Psoas muscle (tissue), 8 donors: Measurements from ENCODE around the gene LINC01488. TPM values are rescaled to one million over a fixed set of nuclear protein-coding genes. Genes with fewer than 3 reads are reported as not detected.
A peak's percentile ranks its signal among the peaks of the same experiment; 100 is the strongest.

Source experiments
- ATAC-seq, 4 donors: fragments of 200-7000 bp; cut with Tn5 transposase; one replicate each; pipeline ENCODE4 v1.9.1; 2020; ENCODE audit warnings: moderate library complexity in 3 of 4, mild to moderate bottlenecking in 2 of 4
- DNase-seq, 2 donors: peaks; one replicate each; pipeline ENCODE4 v3.0.0-alpha.2; 2020
- H3K27ac ChIP-seq: fragments of 200-600 bp; one replicate; pipeline ENCODE4 v1.8.0; 2022
- H3K27me3 ChIP-seq, 3 donors: fragments of 200-600 bp in 1 of 3; one replicate each; pipeline versions ENCODE4 v1.6.1 to v1.8.0; 2013 to 2022; ENCODE audit warnings: low read length in 2 of 3, mild to moderate bottlenecking in 2 of 3, moderate library complexity in 1 of 3; ENCODE audit not compliant: insufficient read depth in 3 of 3
- H3K36me3 ChIP-seq, 2 donors: fragments of 200-600 bp in 1 of 2; one replicate each; pipeline versions ENCODE4 v1.6.1 to v1.8.0; 2013 to 2022; ENCODE audit warnings: low read depth in 1 of 2, mild to moderate bottlenecking in 1 of 2, moderate library complexity in 1 of 2; ENCODE audit not compliant: insufficient read depth in 1 of 2
- H3K4me1 ChIP-seq: fragments of 200-600 bp; one replicate; pipeline ENCODE4 v1.8.0; 2022
- H3K4me3 ChIP-seq: fragments of 200-600 bp; one replicate; pipeline ENCODE4 v1.8.0; 2022; ENCODE audit warnings: mild to moderate bottlenecking
- H3K9me3 ChIP-seq: fragments of 200-600 bp; one replicate; pipeline ENCODE4 v1.8.0; 2022
- WGBS, 3 donors: extraction: QIAGEN DNeasy Blood & Tissue Kit; methylation state at CpG; one replicate each; pipeline versions ENCODE4 v1.1.6 to v1.1.7; 2013; 5-methylcytosine and 5-hydroxymethylcytosine counted together
- intact Hi-C, 2 donors: fragments of 100-400 bp; cut with DNase I; formaldehyde crosslinking; loops; one replicate each; pipeline versions ENCODE4 v1.11.0 to v1.14.2; 2022
- polyA plus RNA-seq, 3 donors: library from polyadenylated mRNA; stranded (reverse); fragments of 200-250 nt; gene quantifications; one replicate each; pipeline ENCODE4 v1.2.3, GENCODE V29; 2013
- total RNA-seq, 4 donors: library from RNA; stranded (reverse); fragmentation: NEBNext Ultra II Directional in 2 of 4; extraction: Animal tissue kit (Norgen Biotek cat#: 25700) in 2 of 4; gene quantifications; one replicate each; pipeline versions ENCODE4 v1.2.1 to v1.2.4, GENCODE V29; 2021 to 2023
- TF ChIP-seq, protein P1 (sequence below): fragments of 200-600 bp; IDR thresholded peaks from one replicate; pipeline ENCODE4 v1.8.0; 2022; ENCODE audit warnings: antibody characterized with exemption
- donor health status: healthy with polysubstance abuse.
- donor health status: DM: no; HTN: no; CAD: no; lungs with moderate emphysema.
- donor health status: Bipolar disorder and iron deficiency.
- donor health status: healthy.
- donor health status: DM: yes; HTN: yes; CAD: no.
- donor health status: DM: no; HTN: no; CAD: no.
- donor health status: DM: no; HTN: no; CAD: no.
- donor health status: DM: yes; HTN: yes; CAD: no.

LINC01488 gene
- total and polyA plus RNA-seq, 7 donors = 0.03 TPM; not detected in 6

DNA sequence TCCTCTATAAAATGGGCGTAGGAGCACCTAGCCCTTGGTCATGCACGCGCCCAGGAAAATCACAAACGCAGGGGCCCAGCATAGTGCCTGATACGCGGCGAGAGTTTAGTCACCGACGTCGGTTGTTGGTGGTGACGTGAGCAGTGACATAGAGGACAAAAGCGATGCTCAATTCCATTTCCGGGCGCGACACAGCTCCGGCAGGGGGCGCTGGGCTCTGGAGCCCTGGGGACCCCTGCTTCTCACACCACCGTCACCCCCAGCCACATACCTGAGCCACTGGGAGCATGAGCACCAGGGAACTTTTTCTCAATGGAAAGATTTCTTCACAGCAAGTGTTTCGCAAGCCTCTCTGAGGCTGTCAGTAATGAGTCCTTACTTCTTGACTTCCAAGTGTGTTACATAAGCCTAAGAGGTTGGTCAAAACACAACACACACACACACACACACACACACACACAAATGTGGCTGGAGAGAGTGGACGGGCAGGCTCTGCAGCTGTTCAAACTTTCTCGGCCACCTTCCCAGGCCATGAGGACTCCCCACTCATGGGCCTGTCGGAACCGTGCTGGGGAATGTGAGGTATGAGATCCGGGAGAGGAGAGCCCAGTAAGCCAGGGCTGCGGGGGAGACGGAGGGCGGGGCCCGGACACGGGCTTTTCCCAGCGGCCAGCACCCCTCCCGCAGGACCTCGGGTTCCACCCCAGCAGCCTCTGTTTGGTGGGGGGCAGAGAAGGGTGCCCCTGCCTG, 36.9 kb upstream of the LINC01488 start:
- H3K27ac ChIP-seq = peak overlapping the region; percentile 75
- intact Hi-C loops = loop anchor here in 1 of 2 donors (5.0 to 10.0 kb wide), 5 partner anchors 48 to 340 kb away; partner anchors contain the start of gene CCND1
- no peaks in the 10 kb centered on the region for H3K9me3 ChIP-seq
- TF ChIP-seq, protein P1, sequence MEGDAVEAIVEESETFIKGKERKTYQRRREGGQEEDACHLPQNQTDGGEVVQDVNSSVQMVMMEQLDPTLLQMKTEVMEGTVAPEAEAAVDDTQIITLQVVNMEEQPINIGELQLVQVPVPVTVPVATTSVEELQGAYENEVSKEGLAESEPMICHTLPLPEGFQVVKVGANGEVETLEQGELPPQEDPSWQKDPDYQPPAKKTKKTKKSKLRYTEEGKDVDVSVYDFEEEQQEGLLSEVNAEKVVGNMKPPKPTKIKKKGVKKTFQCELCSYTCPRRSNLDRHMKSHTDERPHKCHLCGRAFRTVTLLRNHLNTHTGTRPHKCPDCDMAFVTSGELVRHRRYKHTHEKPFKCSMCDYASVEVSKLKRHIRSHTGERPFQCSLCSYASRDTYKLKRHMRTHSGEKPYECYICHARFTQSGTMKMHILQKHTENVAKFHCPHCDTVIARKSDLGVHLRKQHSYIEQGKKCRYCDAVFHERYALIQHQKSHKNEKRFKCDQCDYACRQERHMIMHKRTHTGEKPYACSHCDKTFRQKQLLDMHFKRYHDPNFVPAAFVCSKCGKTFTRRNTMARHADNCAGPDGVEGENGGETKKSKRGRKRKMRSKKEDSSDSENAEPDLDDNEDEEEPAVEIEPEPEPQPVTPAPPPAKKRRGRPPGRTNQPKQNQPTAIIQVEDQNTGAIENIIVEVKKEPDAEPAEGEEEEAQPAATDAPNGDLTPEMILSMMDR = peak; percentile 31
- H3K4me1 ChIP-seq = peaks cover 30% of the 10 kb centered on the region
- peaks cover 0 to 3% (median 2%) of the 10 kb centered on the region in 3 donors for H3K27me3 ChIP-seq
- WGBS, 3 donors = 10 to 27% (median 24%) methylated on average over 32 of the region's 32 CpGs
- H3K4me3 ChIP-seq = peak overlapping the region; percentile 48
- DNase-seq (peak; percentile 74 to 81), ATAC-seq (peak; percentile 67 to 81 (median 74))
- no peaks in the 10 kb centered on the region for H3K36me3 ChIP-seq

DNA sequence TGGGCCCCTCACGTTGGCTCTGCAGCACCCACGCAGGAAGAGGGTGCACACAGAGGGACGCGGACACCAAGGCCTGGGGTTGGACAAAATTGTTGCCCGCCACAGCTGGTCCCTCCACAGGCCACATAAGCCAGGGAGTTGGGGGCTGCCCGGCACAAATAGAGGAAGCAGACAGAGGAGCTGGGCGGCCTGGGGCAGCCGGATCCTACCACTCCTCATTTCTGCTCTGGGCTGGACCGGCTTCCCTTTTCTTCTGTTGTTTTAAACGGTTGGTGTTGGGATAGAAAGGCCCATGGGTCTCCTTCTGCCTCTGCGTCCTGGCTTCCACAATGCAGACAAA, 36.4 kb upstream of the LINC01488 start:
- peaks cover 33% of the 10 kb centered on the region for H3K4me1 ChIP-seq
- H3K27me3 ChIP-seq = peaks cover 0 to 3% (median 2%) of the 10 kb centered on the region in 3 donors
- intact Hi-C loops = loop anchor here in 1 of 2 donors (5.0 to 10.0 kb wide), 4 partner anchors 47 to 340 kb away; partner anchors contain the start of gene CCND1
- ATAC-seq = no peak
- H3K27ac ChIP-seq = peak overlapping the region; percentile 75
- 53 to 56% (median 54%) methylated on average over 8 to 11 of the region's 11 CpGs for WGBS, 3 donors
- peak in 1 of 2 donors; percentile 58 for DNase-seq
- H3K36me3 ChIP-seq = no peaks in the 10 kb centered on the region
- TF ChIP-seq, protein P1 = no peak
- no peak overlapping the region for H3K4me3 ChIP-seq
- no peaks in the 10 kb centered on the region for H3K9me3 ChIP-seq

DNA sequence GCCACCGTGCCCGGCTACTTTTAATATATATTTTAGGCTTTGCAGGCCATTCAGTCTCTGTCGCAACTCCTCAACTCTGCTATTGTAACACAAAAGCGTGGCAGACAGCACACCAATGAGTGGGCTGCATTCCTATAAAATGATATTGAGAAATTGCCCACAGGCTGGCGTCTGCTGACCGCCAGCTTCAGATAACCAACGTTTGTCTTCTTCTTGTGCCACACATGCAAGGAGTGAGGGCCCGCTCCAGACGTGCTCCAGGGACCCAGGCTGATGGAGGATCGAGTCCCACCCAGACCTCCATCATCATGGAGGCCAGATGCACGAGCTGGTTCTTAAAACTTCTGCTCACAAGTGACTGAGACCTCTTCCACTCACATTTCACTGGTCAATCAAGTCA, 35.4 kb upstream of the LINC01488 start:
- Histone ChIP-seq H3K27ac (no peak overlapping the region), H3K36me3 (no peaks in the 10 kb centered on the region), H3K4me1 (peaks cover 36% of the 10 kb centered on the region), H3K27me3 (peaks cover 0 to 5% (median 3%) of the 10 kb centered on the region in 3 donors), H3K4me3 (no peak overlapping the region), H3K9me3 (no peaks in the 10 kb centered on the region)
- DNase-seq (peak in 1 of 2 donors; percentile 23), ATAC-seq (no peak)
- TF ChIP-seq, protein P1 = no peak
- 86 to 89% (median 87%) methylated on average over 11 of the region's 11 CpGs for WGBS, 3 donors
- intact Hi-C loops = loop anchor here in 1 of 2 donors (5.0 to 10.0 kb wide), 4 partner anchors 46 to 341 kb away; partner anchors contain the start of gene CCND1

DNA sequence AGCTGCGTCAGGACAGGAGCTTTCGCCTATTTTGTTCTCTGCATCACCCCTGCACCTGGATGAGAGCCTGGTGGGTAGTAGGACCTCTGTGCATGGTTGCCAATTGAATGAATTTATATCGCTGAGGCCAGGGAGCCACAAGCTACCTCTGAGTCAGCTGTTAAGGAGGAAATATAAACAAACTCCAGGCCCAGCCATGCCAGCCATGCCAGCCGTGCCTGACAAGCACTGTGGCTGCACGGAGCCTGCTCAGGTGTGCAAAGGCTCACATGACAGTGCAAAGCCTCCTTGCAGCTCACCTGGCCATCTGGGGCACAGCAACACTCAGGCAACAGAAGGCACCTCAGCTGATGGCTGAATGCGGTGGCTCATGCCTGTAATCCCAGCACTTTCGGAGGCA, 33.7 kb upstream of the LINC01488 start:
- H3K36me3 ChIP-seq = no peaks in the 10 kb centered on the region
- H3K27ac ChIP-seq = no peak overlapping the region
- 77 to 82% (median 78%) methylated on average over 7 of the region's 7 CpGs for WGBS, 3 donors
- ATAC-seq = no peak
- H3K4me1 ChIP-seq = peaks cover 33% of the 10 kb centered on the region
- DNase-seq = no peak
- intact Hi-C loops = loop anchor here in 1 of 2 donors (5.0 to 10.0 kb wide), 4 partner anchors 45 to 343 kb away; partner anchors contain the start of gene CCND1
- no peaks in the 10 kb centered on the region for H3K9me3 ChIP-seq
- H3K4me3 ChIP-seq = no peak overlapping the region
- TF ChIP-seq, protein P1 = no peak
- peaks cover 0 to 3% (median 3%) of the 10 kb centered on the region in 3 donors for H3K27me3 ChIP-seq
